NCI-H1105 (cell line): ENCODE results near the gene EPX.
A peak's percentile ranks its signal among the peaks of the same experiment; 100 is the strongest.
"Not testable (repeated sequence)": the region's sequence is repeated elsewhere in the genome, so short reads cannot be mapped to it uniquely, and the experiment has no call there.

Experiments used
- DNase-seq: peaks from one replicate; lab custom pipeline; 2025; lab: John Stamatoyannopoulos, UW

EPX gene

GRCh38 chr17:58192612-58193011 lies at the start of gene EPX:
Gene EPX, plus strand, starts transcription at chr17:58192726. Its CDS starts 121 bp downstream, at chr17:58192847.
- DNase-seq = no peak

GRCh38 chr17:58143335-58143734 lies 49.2 kb upstream of the EPX start:
- DNase-seq = not testable (repeated sequence)

GRCh38 chr17:58144801-58145200 lies 47.7 kb upstream of the EPX start:
- no peak for DNase-seq

GRCh38 chr17:58147930-58148434 lies 44.5 kb upstream of the EPX start, which contains the start of gene OR4D1:
Gene OR4D1, plus strand, starts transcription at chr17:58148384. Its CDS starts 6,770 bp downstream, at chr17:58155154.
- no peak for DNase-seq

GRCh38 chr17:58148609-58149008 lies 43.9 kb upstream of the EPX start:
- DNase-seq = no peak

- no peak for DNase-seq
Observed at GRCh38 chr17:58150394-58150793, 42.1 kb upstream of the EPX start.

- DNase-seq = no peak
Observed at GRCh38 chr17:58153046-58153445, 39.5 kb upstream of the EPX start.

- no peak for DNase-seq
Observed at GRCh38 chr17:58153671-58154070, 38.9 kb upstream of the EPX start.

GRCh38 chr17:58156839-58157803 lies 35.4 kb upstream of the EPX start:
- peak; percentile 57 for DNase-seq

- no peak for DNase-seq
Observed at GRCh38 chr17:58158181-58158580, 34.3 kb upstream of the EPX start.

- no peak for DNase-seq
Observed at GRCh38 chr17:58161566-58161965, 31.0 kb upstream of the EPX start.

GRCh38 chr17:58165981-58166380 lies 26.5 kb upstream of the EPX start:
- DNase-seq = no peak

- DNase-seq = no peak
Observed at GRCh38 chr17:58166682-58167081, 25.8 kb upstream of the EPX start, which contains the start of gene OR4D2. Gene OR4D2, plus strand, starts transcription at chr17:58166982. Its CDS starts 2,674 bp downstream, at chr17:58169656.

GRCh38 chr17:58170622-58171021 lies 21.9 kb upstream of the EPX start:
- DNase-seq = no peak

- DNase-seq = peak; percentile 3
Observed at GRCh38 chr17:58172369-58173071, 20.0 kb upstream of the EPX start.

GRCh38 chr17:58174871-58175270 lies 17.7 kb upstream of the EPX start:
- DNase-seq = no peak

GRCh38 chr17:58176200-58176599 lies 16.3 kb upstream of the EPX start:
- no peak for DNase-seq

- DNase-seq = no peak
Observed at GRCh38 chr17:58181796-58182195, 10.7 kb upstream of the EPX start.

GRCh38 chr17:58183514-58183913 lies 9.0 kb upstream of the EPX start:
- no peak for DNase-seq

GRCh38 chr17:58184308-58184985 lies 8.1 kb upstream of the EPX start:
- no peak for DNase-seq

- no peak for DNase-seq
Observed at GRCh38 chr17:58184986-58185761, 7.4 kb upstream of the EPX start.
